HFF-Myc (cell line): ENCODE measurements around the gene TPCN1.

Experiments used
- DNase-seq: peaks from one replicate; pipeline ENCODE4 v3.0.0-alpha.2; 2011; ENCODE audit warnings: low read depth; ENCODE audit errors: extremely low read depth
- H3K4me3 ChIP-seq: replicated peaks from 2 replicates; pipeline ENCODE4 v1.5.1; 2011; ENCODE audit warnings: low read depth, mild to moderate bottlenecking, control low read depth, low read length
- CTCF ChIP-seq: IDR thresholded peaks from 2 replicates; pipeline ENCODE4 v1.5.1; 2012; ENCODE audit warnings: mild to moderate bottlenecking, low read depth, low read length, control low read depth; ENCODE audit errors: missing control alignments

The TPCN1 gene

GRCh38 chr12:113291586-113291985, 70.3 kb downstream of the TPCN1 start:
- DNase-seq, result no peak
- TF ChIP-seq CTCF, result no peak
- H3K4me3 ChIP-seq, result no peak overlapping the region

GRCh38 chr12:113292091-113292490, 70.8 kb downstream of the TPCN1 start:
- H3K4me3 ChIP-seq, result no peak overlapping the region
- TF ChIP-seq CTCF, result no peak
- DNase-seq, result no peak

- no peak for DNase-seq
- no peak overlapping the region for H3K4me3 ChIP-seq
- TF ChIP-seq CTCF, result no peak
Measured at GRCh38 chr12:113292547-113292946, 71.3 kb downstream of the TPCN1 start.

- no peak for DNase-seq
- no peak overlapping the region for H3K4me3 ChIP-seq
Measured at GRCh38 chr12:113293100-113293499, 71.8 kb downstream of the TPCN1 start.

GRCh38 chr12:113295886-113296556, 74.8 kb downstream of the TPCN1 start:
- no peak for TF ChIP-seq CTCF
- no peak overlapping the region for H3K4me3 ChIP-seq
- DNase-seq, result no peak

More at GRCh38 chr12:113293100-113293499, 71.8 kb downstream of the TPCN1 start:
- no peak for TF ChIP-seq CTCF

- no peak for TF ChIP-seq CTCF
- H3K4me3 ChIP-seq, result no peak overlapping the region
- no peak for DNase-seq
Measured at GRCh38 chr12:113296557-113297213, 75.4 kb downstream of the TPCN1 start.

GRCh38 chr12:113297214-113297587, 75.9 kb downstream of the TPCN1 start:
- no peak for TF ChIP-seq CTCF
- no peak for DNase-seq
- H3K4me3 ChIP-seq, result no peak overlapping the region
